Psoas muscle (tissue), 8 donors: ENCODE results near the gene PES1. TPM values are rescaled to one million over a fixed set of nuclear protein-coding genes. Genes with fewer than 3 reads are reported as not detected.

Experiments
- ATAC-seq, 4 donors: fragments of 200-7000 bp; cut with Tn5 transposase; one replicate each; pipeline ENCODE4 v1.9.1; 2020; ENCODE audit warnings: moderate library complexity in 3 of 4, mild to moderate bottlenecking in 2 of 4
- DNase-seq, 2 donors: peaks; one replicate each; pipeline ENCODE4 v3.0.0-alpha.2; 2020
- H3K27ac ChIP-seq: fragments of 200-600 bp; one replicate; pipeline ENCODE4 v1.8.0; 2022
- H3K27me3 ChIP-seq, 3 donors: fragments of 200-600 bp in 1 of 3; one replicate each; pipeline versions ENCODE4 v1.6.1 to v1.8.0; 2013 to 2022; ENCODE audit warnings: low read length in 2 of 3, mild to moderate bottlenecking in 2 of 3, moderate library complexity in 1 of 3; ENCODE audit not compliant: insufficient read depth in 3 of 3
- H3K36me3 ChIP-seq, 2 donors: fragments of 200-600 bp in 1 of 2; one replicate each; pipeline versions ENCODE4 v1.6.1 to v1.8.0; 2013 to 2022; ENCODE audit warnings: low read depth in 1 of 2, mild to moderate bottlenecking in 1 of 2, moderate library complexity in 1 of 2; ENCODE audit not compliant: insufficient read depth in 1 of 2
- H3K4me1 ChIP-seq: fragments of 200-600 bp; one replicate; pipeline ENCODE4 v1.8.0; 2022
- H3K4me3 ChIP-seq: fragments of 200-600 bp; one replicate; pipeline ENCODE4 v1.8.0; 2022; ENCODE audit warnings: mild to moderate bottlenecking
- H3K9me3 ChIP-seq: fragments of 200-600 bp; one replicate; pipeline ENCODE4 v1.8.0; 2022
- CTCF ChIP-seq: fragments of 200-600 bp; IDR thresholded peaks from one replicate; pipeline ENCODE4 v1.8.0; 2022; ENCODE audit warnings: antibody characterized with exemption
- WGBS, 3 donors: extraction: QIAGEN DNeasy Blood & Tissue Kit; methylation state at CpG; one replicate each; pipeline versions ENCODE4 v1.1.6 to v1.1.7; 2013; 5-methylcytosine and 5-hydroxymethylcytosine counted together
- intact Hi-C, 2 donors: fragments of 100-400 bp; cut with DNase I; formaldehyde crosslinking; loops; one replicate each; pipeline versions ENCODE4 v1.11.0 to v1.14.2; 2022
- polyA plus RNA-seq, 3 donors: library from polyadenylated mRNA; stranded (reverse); fragments of 200-250 nt; gene quantifications; one replicate each; pipeline ENCODE4 v1.2.3, GENCODE V29; 2013
- total RNA-seq, 4 donors: library from RNA; stranded (reverse); fragmentation: NEBNext Ultra II Directional in 2 of 4; extraction: Animal tissue kit (Norgen Biotek cat#: 25700) in 2 of 4; gene quantifications; one replicate each; pipeline versions ENCODE4 v1.2.1 to v1.2.4, GENCODE V29; 2021 to 2023
- donor health status: healthy with polysubstance abuse.
- donor health status: DM: no; HTN: no; CAD: no; lungs with moderate emphysema.
- donor health status: Bipolar disorder and iron deficiency.
- donor health status: healthy.
- donor health status: DM: yes; HTN: yes; CAD: no.
- donor health status: DM: no; HTN: no; CAD: no.
- donor health status: DM: no; HTN: no; CAD: no.
- donor health status: DM: yes; HTN: yes; CAD: no.

PES1 gene
- total and polyA plus RNA-seq, 7 donors = 32.8 to 100 (median 65.9) TPM

GRCh38 chr22:30610299-30610698, 18.6 kb upstream of the PES1 start:
- H3K9me3 ChIP-seq = no peaks in the 10 kb centered on the region
- H3K36me3 ChIP-seq = peaks cover 0 to 21% of the 10 kb centered on the region in 2 donors
- 69 to 78% (median 72%) methylated on average over 7 of the region's 7 CpGs for WGBS, 3 donors
- no peak for ATAC-seq
- no peak for TF ChIP-seq CTCF
- H3K4me3 ChIP-seq = no peak overlapping the region
- peak; percentile 34 to 65 for DNase-seq
- intact Hi-C loops = no loop called here
- no peak overlapping the region for H3K27ac ChIP-seq
- peaks cover 34% of the 10 kb centered on the region for H3K4me1 ChIP-seq
- no peaks in the 10 kb centered on the region for H3K27me3 ChIP-seq

GRCh38 chr22:30609260-30610185, 17.8 kb upstream of the PES1 start:
- peak; percentile 32 to 33 for DNase-seq
- no peaks in the 10 kb centered on the region for H3K9me3 ChIP-seq
- H3K4me3 ChIP-seq = no peak overlapping the region
- ATAC-seq = no peak
- 61 to 65% (median 64%) methylated on average over 17 of the region's 17 CpGs for WGBS, 3 donors
- H3K36me3 ChIP-seq = peaks cover 0 to 21% of the 10 kb centered on the region in 2 donors
- H3K27ac ChIP-seq = peak overlapping the region; percentile 55
- no peak for TF ChIP-seq CTCF
- H3K4me1 ChIP-seq = peaks cover 34% of the 10 kb centered on the region
- intact Hi-C loops = loop anchor here in 1 of 2 donors (10.0 kb wide), 1 partner anchor 185 kb away; the partner anchor contains the start of gene MTFP1
- H3K27me3 ChIP-seq = no peaks in the 10 kb centered on the region

DNA sequence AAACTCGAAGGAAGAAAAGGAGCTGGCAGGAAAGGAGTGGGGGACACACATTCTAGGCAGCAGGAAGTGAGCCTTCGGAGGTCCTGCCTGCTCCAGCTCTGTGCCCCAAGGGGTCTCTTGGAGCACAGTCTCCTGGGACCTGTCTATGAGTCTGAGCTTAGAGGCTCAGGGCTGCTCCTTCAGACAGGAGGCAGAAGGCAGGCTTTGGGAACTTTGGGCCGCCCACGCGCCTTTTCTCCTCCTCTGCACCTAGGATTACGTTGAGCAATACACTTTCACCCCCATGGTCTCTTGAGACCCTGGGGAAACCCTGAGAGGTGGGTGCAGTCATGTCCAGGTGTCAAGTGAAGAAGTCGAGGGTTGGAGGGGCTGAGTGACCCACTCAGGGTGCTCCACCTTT, 16.2 kb upstream of the PES1 start:
- no peak overlapping the region for H3K27ac ChIP-seq
- no peaks in the 10 kb centered on the region for H3K9me3 ChIP-seq
- intact Hi-C loops = loop anchor here in 1 of 2 donors (10.0 kb wide), 1 partner anchor 183 kb away; the partner anchor contains the start of gene MTFP1
- H3K4me3 ChIP-seq = peak overlapping the region; percentile 86
- no peaks in the 10 kb centered on the region for H3K27me3 ChIP-seq
- H3K4me1 ChIP-seq = peaks cover 34% of the 10 kb centered on the region
- peaks cover 0 to 13% of the 10 kb centered on the region in 2 donors for H3K36me3 ChIP-seq
- ATAC-seq = no peak
- no peak for TF ChIP-seq CTCF
- 75 to 83% (median 80%) methylated on average over 7 of the region's 7 CpGs for WGBS, 3 donors
- DNase-seq = peak in 1 of 2 donors; percentile 41

DNA sequence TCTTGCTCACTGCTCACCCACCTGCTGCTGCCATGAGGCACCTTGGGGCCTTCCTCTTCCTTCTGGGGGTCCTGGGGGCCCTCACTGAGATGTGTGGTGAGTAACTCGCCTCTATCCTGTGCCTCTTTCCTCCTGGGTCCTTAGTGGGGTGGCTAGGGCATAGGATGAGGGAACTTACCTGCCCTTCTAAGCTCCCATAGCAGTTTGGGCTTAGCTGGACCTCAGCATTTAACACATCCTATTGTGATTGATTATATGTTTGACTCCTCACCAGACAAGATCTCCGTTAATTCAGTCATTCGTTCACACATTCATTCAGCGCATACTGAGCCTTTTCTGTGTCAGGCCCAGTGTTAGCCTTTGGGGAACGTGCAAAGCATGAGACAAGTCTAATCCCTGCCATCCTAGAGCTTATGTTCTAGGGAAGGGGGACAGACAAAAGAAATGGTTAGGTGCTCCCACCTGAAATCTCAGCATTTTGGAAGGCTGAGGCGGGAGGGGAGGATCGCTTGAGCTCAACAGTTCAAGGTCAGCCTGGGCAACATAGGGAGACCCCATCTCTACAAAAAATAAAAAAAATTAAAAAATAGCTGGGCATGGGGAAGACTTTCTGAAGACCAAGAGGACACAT, 15.7 kb upstream of the PES1 start:
- Histone ChIP-seq H3K27ac (peak overlapping the region; percentile 80), H3K4me1 (peaks cover 34% of the 10 kb centered on the region), H3K36me3 (peaks cover 0 to 11% of the 10 kb centered on the region in 2 donors), H3K27me3 (no peaks in the 10 kb centered on the region), H3K9me3 (no peaks in the 10 kb centered on the region), H3K4me3 (peak overlapping the region; percentile 86)
- no peak for ATAC-seq
- intact Hi-C loops = loop anchor here in 1 of 2 donors (10.0 kb wide), 1 partner anchor 183 kb away; the partner anchor contains the start of gene MTFP1
- 77 to 80% (median 80%) methylated on average over 7 of the region's 7 CpGs for WGBS, 3 donors
- TF ChIP-seq CTCF = no peak
- no peak for DNase-seq
